Natural killer cell (primary cell): Measurements from ENCODE around the gene PRKG1. TPM values are rescaled to one million over a fixed set of nuclear protein-coding genes. Genes with fewer than 3 reads are reported as not detected.

Source experiments
- ATAC-seq, 3 donors: fragments of 150-1000 bp in 2 of 3; fragments of 200-7000 bp in 1 of 3; cut with Tn5 transposase; 1 replicate in 1 of 3; 2 replicates in 2 of 3; pipeline ENCODE4 v1.10.0; 2021; ENCODE audit warnings: mild to moderate bottlenecking in 2 of 3, moderate library complexity in 2 of 3
- DNase-seq, 2 donors: peaks; one replicate each; pipeline versions ENCODE4 v3.0.0 to v3.0.0-alpha.2; 2013 to 2021; ENCODE audit warnings: mixed read lengths in 1 of 2
- H3K27ac ChIP-seq: one replicate; pipeline ENCODE4 v1.5.1; 2013; ENCODE audit warnings: mild to moderate bottlenecking, low read length
- H3K27me3 ChIP-seq: one replicate; pipeline ENCODE4 v1.6.1; 2013; ENCODE audit warnings: low read length; ENCODE audit not compliant: control insufficient read depth, insufficient read depth
- H3K36me3 ChIP-seq: one replicate; pipeline ENCODE4 v1.6.1; 2013; ENCODE audit warnings: low read length; ENCODE audit not compliant: control insufficient read depth, insufficient read depth
- H3K4me1 ChIP-seq: one replicate; pipeline ENCODE4 v1.6.1; 2013; ENCODE audit warnings: low read length; ENCODE audit not compliant: control insufficient read depth, insufficient read depth
- H3K4me3 ChIP-seq: one replicate; pipeline ENCODE4 v1.5.1; 2013; ENCODE audit warnings: low read length
- H3K9me3 ChIP-seq: one replicate; pipeline ENCODE4 v1.6.1; 2013; ENCODE audit warnings: low read length; ENCODE audit not compliant: control insufficient read depth, insufficient read depth
- H3K27ac Mint-ChIP-seq, 2 donors: one replicate each; pipeline ENCODE4 v1.8.0; 2022; ENCODE audit warnings: mild to moderate bottlenecking in 2 of 2, mixed read lengths in 2 of 2, moderate library complexity in 1 of 2
- H3K27me3 Mint-ChIP-seq, 2 donors: one replicate each; pipeline ENCODE4 v1.8.0; 2022; ENCODE audit warnings: low read depth in 2 of 2, mixed read lengths in 2 of 2
- H3K36me3 Mint-ChIP-seq: one replicate; pipeline ENCODE4 v1.8.0; 2022; ENCODE audit warnings: mixed read lengths
- H3K4me1 Mint-ChIP-seq, 2 donors: one replicate each; pipeline ENCODE4 v1.8.0; 2022; ENCODE audit warnings: mixed read lengths in 2 of 2
- H3K4me3 Mint-ChIP-seq: one replicate; pipeline ENCODE4 v1.8.0; 2022; ENCODE audit warnings: mild to moderate bottlenecking, moderate library complexity, mixed read lengths
- H3K9me3 Mint-ChIP-seq, 2 donors: one replicate each; pipeline ENCODE4 v1.8.0; 2022; ENCODE audit warnings: mixed read lengths in 2 of 2
- WGBS: methylation state at CpG from one replicate; pipeline ENCODE4 v1.1.7; 2013; ENCODE audit warnings: missing lambda C conversion rate; ENCODE audit not compliant: insufficient coverage; 5-methylcytosine and 5-hydroxymethylcytosine counted together
- intact Hi-C: fragments of 100-400 bp; cut with micrococcal nuclease; formaldehyde crosslinking; loops from one replicate; pipeline ENCODE4 v1.14.2; 2022
- total RNA-seq, 4 donors: library from RNA; stranded (reverse); fragments of 120-200 nt in 1 of 4; gene quantifications; one replicate each; pipeline versions ENCODE4 v1.2.3 to v1.2.4, GENCODE V29; 2013 to 2022
- TF ChIP-seq, protein P1 (sequence below): fragments of 200-600 bp; IDR thresholded peaks from one replicate; pipeline ENCODE4 v1.8.0; 2022; ENCODE audit warnings: antibody characterized with exemption

Gene PRKG1
- total RNA-seq, 3 donors from 2014 or later (not counting 1 experiment from before 2014, with no cell fraction given), result 0.23 to 0.41 (median 0.35) TPM

DNA sequence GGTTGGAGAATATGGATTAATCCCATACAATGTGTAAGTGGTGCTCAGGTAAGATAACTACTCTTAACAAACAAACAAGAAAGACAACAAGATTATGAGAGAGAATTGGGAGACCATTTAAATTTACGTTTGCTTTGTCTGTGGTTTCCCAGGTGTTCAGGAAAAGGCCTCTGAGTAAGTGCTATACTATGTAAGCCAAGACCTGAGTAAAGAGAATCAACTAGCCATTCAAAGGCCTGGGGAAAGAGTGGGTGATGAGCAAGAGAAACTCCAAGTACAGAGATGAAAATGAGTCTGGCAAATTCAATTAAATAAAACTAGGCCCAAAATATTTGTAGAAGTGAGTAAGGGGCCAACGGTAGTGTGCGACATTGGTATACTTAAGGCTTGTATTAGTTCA lies 615.2 kb downstream of the PRKG1 start:
- Histone ChIP-seq H3K4me3 (no peak overlapping the region), H3K9me3 (no peaks in the 10 kb centered on the region), H3K4me1 (no peaks in the 10 kb centered on the region), H3K36me3 (no peaks in the 10 kb centered on the region), H3K27ac (no peak overlapping the region), H3K27me3 (no peaks in the 10 kb centered on the region)
- Mint-ChIP-seq H3K4me3 (no peak overlapping the region), H3K36me3 (no peaks in the 10 kb centered on the region), H3K27ac (no peak overlapping the region), H3K9me3 (no peaks in the 10 kb centered on the region), H3K4me1 (peaks cover 0 to under 1% of the 10 kb centered on the region in 2 donors), H3K27me3 (peaks cover 0 to 8% of the 10 kb centered on the region in 2 donors)
- intact Hi-C loops, result no loop called here
- WGBS, result 85% methylated on average over 3 of the region's 3 CpGs
- ATAC-seq, result no peak
- no peak for DNase-seq
- TF ChIP-seq, protein P1, sequence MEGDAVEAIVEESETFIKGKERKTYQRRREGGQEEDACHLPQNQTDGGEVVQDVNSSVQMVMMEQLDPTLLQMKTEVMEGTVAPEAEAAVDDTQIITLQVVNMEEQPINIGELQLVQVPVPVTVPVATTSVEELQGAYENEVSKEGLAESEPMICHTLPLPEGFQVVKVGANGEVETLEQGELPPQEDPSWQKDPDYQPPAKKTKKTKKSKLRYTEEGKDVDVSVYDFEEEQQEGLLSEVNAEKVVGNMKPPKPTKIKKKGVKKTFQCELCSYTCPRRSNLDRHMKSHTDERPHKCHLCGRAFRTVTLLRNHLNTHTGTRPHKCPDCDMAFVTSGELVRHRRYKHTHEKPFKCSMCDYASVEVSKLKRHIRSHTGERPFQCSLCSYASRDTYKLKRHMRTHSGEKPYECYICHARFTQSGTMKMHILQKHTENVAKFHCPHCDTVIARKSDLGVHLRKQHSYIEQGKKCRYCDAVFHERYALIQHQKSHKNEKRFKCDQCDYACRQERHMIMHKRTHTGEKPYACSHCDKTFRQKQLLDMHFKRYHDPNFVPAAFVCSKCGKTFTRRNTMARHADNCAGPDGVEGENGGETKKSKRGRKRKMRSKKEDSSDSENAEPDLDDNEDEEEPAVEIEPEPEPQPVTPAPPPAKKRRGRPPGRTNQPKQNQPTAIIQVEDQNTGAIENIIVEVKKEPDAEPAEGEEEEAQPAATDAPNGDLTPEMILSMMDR, result no peak

DNA sequence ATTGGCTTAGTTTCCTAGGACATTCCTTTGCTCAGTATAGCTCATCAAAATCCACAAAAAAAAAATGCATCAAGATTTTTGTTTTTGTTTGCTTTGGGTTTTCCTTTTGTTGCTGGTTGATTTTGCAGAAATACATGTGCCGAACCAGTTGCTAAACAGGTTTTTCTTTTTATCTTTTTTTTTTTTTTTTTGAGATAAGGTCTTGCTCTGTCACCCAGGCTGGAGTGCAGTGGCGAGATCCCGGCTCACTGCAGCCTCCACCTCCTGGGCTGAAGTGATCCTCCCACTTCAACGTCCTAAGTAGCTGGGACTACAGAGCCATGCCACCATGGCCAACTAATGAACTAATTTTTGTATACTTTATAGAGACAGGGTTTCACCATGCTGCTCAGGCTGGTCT lies 616.8 kb downstream of the PRKG1 start:
- TF ChIP-seq, protein P1, result no peak
- peaks cover 14 to 16% of the 10 kb centered on the region in 2 donors for H3K4me1 Mint-ChIP-seq

DNA sequence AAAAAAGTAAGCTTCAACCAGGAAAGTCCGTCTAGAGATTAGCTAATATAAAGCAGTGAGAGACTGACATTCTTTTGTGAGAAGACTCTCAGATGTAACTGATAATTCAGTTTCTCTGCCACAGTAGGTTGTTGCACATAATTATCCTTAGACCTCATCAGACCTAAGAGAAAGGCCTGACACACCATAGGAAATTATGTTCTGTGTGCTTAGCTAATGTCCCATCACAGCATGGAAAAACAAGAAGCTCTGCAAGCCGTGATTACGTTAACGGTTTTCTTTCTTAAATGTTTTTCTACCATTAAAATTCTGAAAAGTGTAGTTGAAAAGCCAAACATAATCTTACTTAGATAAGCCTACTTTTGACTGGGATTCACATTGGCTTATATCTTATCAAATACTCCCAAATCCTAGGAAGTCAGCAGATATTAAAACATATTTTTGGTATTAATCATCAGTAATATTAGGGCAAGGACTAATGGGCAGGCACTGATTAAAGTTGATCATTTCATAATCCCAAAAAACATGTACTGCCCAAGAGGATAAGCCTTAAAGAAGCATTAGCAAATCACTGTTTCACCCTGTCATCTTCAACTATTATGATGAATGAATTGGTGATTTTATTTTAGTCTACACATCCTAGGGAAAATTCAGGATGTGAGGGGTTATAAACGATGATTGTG lies 619.9 kb downstream of the PRKG1 start:
- intact Hi-C loops, result loop anchor here (10.0 kb wide), 2 partner anchors 181 to 1069 kb away; partner anchors contain the start of gene SGMS1
- WGBS, result 100% methylated on average over 5 of the region's 5 CpGs
- H3K27me3 ChIP-seq, result no peaks in the 10 kb centered on the region
- H3K27ac Mint-ChIP-seq, result peak overlapping the region; percentile 58 to 98
- ATAC-seq, result no peak
- no peak for DNase-seq
- no peak overlapping the region for H3K4me3 Mint-ChIP-seq
- no peak overlapping the region for H3K27ac ChIP-seq
- no peaks in the 10 kb centered on the region for H3K9me3 Mint-ChIP-seq
- H3K36me3 ChIP-seq, result peaks cover 10% of the 10 kb centered on the region
- H3K4me3 ChIP-seq, result no peak overlapping the region
- H3K36me3 Mint-ChIP-seq, result peaks cover 3% of the 10 kb centered on the region
- H3K9me3 ChIP-seq, result no peaks in the 10 kb centered on the region
- H3K4me1 ChIP-seq, result peaks cover 18% of the 10 kb centered on the region
- H3K4me1 Mint-ChIP-seq, result peaks cover 42 to 43% of the 10 kb centered on the region in 2 donors
- H3K27me3 Mint-ChIP-seq, result no peaks in the 10 kb centered on the region
- TF ChIP-seq, protein P1, result no peak

More for the DNA sequence above, 616.8 kb downstream of the PRKG1 start:
- ATAC-seq (no peak), DNase-seq (no peak)
- no peak overlapping the region for H3K4me3 ChIP-seq
- H3K27me3 Mint-ChIP-seq, result peaks cover 0 to 4% of the 10 kb centered on the region in 2 donors
- H3K36me3 ChIP-seq, result peaks cover 3% of the 10 kb centered on the region
- H3K4me1 ChIP-seq, result no peaks in the 10 kb centered on the region
- no peaks in the 10 kb centered on the region for H3K9me3 ChIP-seq
- H3K27ac Mint-ChIP-seq, result no peak overlapping the region
- no peaks in the 10 kb centered on the region for H3K9me3 Mint-ChIP-seq
- no peaks in the 10 kb centered on the region for H3K27me3 ChIP-seq
- H3K36me3 Mint-ChIP-seq, result no peaks in the 10 kb centered on the region
- H3K27ac ChIP-seq, result no peak overlapping the region
- H3K4me3 Mint-ChIP-seq, result no peak overlapping the region
- 81% methylated on average over 3 of the region's 4 CpGs for WGBS
- intact Hi-C loops, result loop anchor here (10.0 kb wide), 2 partner anchors 184 to 1066 kb away; partner anchors contain the start of gene SGMS1
